Head of caudate nucleus (tissue), 42 donors: Measurements from ENCODE around the gene ZGLP1.

Experiments
- DNase-seq, 42 donors: peaks; one replicate each; pipeline versions ENCODE4 v3.0.0 to v3.0.0-alpha.2; 2020 to 2021; ENCODE audit warnings: mixed read lengths in 7 of 42
- intact Hi-C: fragments of 100-400 bp; cut with DNase I; formaldehyde crosslinking; loops from one replicate; pipeline ENCODE4 v1.15.0; 2022

The ZGLP1 gene

GRCh38 chr19:10266706-10267105 is 42.9 kb downstream of the ZGLP1 start:
- DNase-seq = no peak
- intact Hi-C loops = no loop called here

DNA sequence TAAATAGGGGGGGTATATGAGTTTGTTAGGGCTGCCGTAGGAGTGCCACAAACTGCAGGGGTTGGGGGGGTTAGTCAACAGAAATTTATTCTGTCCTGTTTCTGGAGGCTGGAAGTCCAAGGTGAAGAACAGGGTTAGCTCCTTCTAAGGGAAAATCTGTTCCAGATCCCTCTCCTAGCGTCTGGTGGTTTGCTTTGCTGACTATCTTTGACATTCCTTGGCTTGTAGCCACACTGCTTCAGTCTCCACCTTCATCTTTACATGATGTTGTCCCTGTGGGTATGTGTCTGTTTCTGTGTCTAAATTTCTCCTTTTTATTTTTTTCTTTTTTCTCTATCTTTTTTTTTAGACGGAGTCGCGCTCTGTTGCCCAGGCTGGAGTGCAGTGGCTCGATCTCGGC is 46.8 kb downstream of the ZGLP1 start:
- intact Hi-C loops = no loop called here
- DNase-seq = no peak

- peak; percentile 40 to 93 (median 76) for DNase-seq
- intact Hi-C loops = no loop called here
Measured at GRCh38 chr19:10260141-10260584, 49.5 kb downstream of the ZGLP1 start.

DNA sequence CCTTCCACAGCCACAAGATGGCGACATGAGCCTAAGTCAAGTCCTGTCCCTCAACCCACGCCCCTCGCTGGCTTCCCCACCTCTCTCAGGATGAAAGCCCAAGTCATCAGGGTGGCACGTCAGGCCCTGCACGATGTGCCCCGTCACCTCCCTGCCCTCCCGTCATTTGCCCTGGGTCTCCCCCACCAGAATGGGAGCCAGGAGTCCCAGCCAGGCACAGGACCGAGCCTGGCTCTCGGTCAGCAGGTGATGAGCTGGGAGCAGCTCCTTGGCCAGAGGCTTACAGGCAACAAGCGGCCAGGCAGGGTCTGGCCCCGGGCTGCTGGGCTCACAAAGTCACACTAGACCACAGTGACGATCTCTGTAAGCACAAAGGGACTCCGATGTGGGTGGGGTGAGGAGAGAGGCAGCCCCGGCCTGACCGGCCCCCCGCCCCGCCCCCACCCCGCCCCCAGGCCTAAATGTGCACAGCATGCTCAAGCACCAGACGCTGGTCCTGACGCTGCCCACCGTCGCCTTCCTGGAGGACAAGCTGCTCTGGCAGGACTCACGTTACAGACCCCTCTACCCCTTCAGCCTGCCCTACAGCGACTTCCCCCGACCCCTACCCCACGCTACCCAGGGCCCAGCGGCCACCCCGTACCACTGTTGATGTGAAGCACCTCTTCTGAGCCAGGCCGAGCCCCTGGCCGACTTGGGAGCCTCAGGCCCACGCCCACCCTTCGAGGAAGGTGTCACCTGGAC is 50.3 kb downstream of the ZGLP1 start:
- intact Hi-C loops = loop anchor here (10.0 kb wide), 2 partner anchors 145 to 325 kb away; partner anchors contain the start of genes EIF3G, OLFM2 and P2RY11
- peak; percentile 65 to 92 (median 82) for DNase-seq

- intact Hi-C loops = loop anchor here (10.0 kb wide), 2 partner anchors 143 to 323 kb away; partner anchors contain the start of genes EIF3G, OLFM2 and P2RY11
- no peak for DNase-seq
Measured at GRCh38 chr19:10258080-10258710, 51.4 kb downstream of the ZGLP1 start.

DNA sequence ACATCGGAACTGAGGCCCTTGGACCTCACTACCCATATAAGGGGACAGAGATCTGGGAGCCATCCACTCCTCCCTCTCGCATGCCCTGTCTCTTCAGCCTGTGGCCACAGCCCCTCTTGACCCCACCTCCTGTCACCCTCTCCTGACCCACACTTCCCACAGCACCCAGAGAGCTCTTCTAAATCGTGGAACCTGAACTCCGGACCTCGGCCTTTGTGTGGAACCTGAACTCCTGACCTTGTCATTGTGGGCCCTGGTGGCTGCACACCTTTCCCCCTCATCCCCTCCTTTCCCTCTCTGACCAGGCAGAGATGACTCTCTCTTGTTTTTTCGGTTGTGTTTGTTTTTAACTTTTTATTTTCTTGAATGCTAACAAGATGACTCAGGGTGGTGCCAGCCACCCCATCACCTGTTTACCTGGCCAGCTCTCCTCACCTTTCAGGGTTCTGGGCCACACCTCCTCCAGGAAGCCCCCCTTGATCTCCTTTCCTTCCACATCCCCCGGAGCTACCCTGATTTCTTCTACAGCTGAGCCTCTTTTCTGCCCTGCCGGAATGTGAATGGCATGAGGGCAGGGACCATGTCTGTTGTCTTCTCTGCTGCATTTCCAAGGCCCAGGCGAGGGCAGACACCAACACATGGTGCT is 52.5 kb downstream of the ZGLP1 start:
- DNase-seq = no peak
- intact Hi-C loops = loop anchor here (10.0 kb wide), 2 partner anchors 142 to 322 kb away; partner anchors contain the start of genes EIF3G, OLFM2 and P2RY11

- intact Hi-C loops = loop anchor here (10.0 kb wide), 2 partner anchors 142 to 322 kb away; partner anchors contain the start of genes EIF3G, OLFM2 and P2RY11
- no peak for DNase-seq
Measured at GRCh38 chr19:10256551-10256950, 53.1 kb downstream of the ZGLP1 start.

GRCh38 chr19:10255358-10255757 is 54.3 kb downstream of the ZGLP1 start:
- intact Hi-C loops = loop anchor here (10.0 kb wide), 2 partner anchors 141 to 321 kb away; partner anchors contain the start of genes EIF3G, OLFM2 and P2RY11
- DNase-seq = no peak
